ENCODE measurements around the gene SYDE1.

The SYDE1 gene

GRCh38 chr19:15099017-15099582, 8.1 kb upstream of the SYDE1 start:
- no peaks in the 10 kb centered on the region for H3K27me3 Mint-ChIP-seq
- peaks cover 11% of the 10 kb centered on the region in 2 donors for H3K9me3 Mint-ChIP-seq
- ATAC-seq (no peak), DNase-seq (no peak)
- H3K27ac Mint-ChIP-seq: no peak overlapping the region
- no peak overlapping the region for H3K4me3 Mint-ChIP-seq
- no peaks in the 10 kb centered on the region for H3K4me1 Mint-ChIP-seq

GRCh38 chr19:15101479-15102082, 5.6 kb upstream of the SYDE1 start:
- Mint-ChIP-seq H3K4me1 (peaks cover 2% of the 10 kb centered on the region), H3K27me3 (no peaks in the 10 kb centered on the region), H3K27ac (peak overlapping the region in 1 of 2 donors; percentile 30), H3K4me3 (no peak overlapping the region), H3K9me3 (peaks cover 21 to 30% of the 10 kb centered on the region in 2 donors)
- ATAC-seq (peak; percentile 85), DNase-seq (peak; percentile 55 to 62)

GRCh38 chr19:15104003-15104402, 3.2 kb upstream of the SYDE1 start:
- peaks cover 20% of the 10 kb centered on the region for H3K4me1 Mint-ChIP-seq

GRCh38 chr19:15104411-15104810, 2.8 kb upstream of the SYDE1 start:
- DNase-seq: no peak

More at GRCh38 chr19:15104003-15104402, 3.2 kb upstream of the SYDE1 start:
- Mint-ChIP-seq H3K9me3 (peaks cover 21 to 30% of the 10 kb centered on the region in 2 donors), H3K27ac (no peak overlapping the region), H3K27me3 (no peaks in the 10 kb centered on the region), H3K4me3 (no peak overlapping the region)
- ATAC-seq: no peak
- no peak for DNase-seq

GRCh38 chr19:15105044-15105443, 2.2 kb upstream of the SYDE1 start:
- no peak for ATAC-seq
- no peak overlapping the region for H3K4me3 Mint-ChIP-seq
- DNase-seq: no peak
- no peak overlapping the region for H3K27ac Mint-ChIP-seq
- no peaks in the 10 kb centered on the region for H3K27me3 Mint-ChIP-seq
- H3K9me3 Mint-ChIP-seq: peaks cover 21 to 30% of the 10 kb centered on the region in 2 donors
- peaks cover 20% of the 10 kb centered on the region for H3K4me1 Mint-ChIP-seq

More at GRCh38 chr19:15104411-15104810, 2.8 kb upstream of the SYDE1 start:
- H3K27ac Mint-ChIP-seq: no peak overlapping the region
- ATAC-seq: no peak
- H3K27me3 Mint-ChIP-seq: no peaks in the 10 kb centered on the region
- peaks cover 21 to 30% of the 10 kb centered on the region in 2 donors for H3K9me3 Mint-ChIP-seq
- no peak overlapping the region for H3K4me3 Mint-ChIP-seq
- H3K4me1 Mint-ChIP-seq: peaks cover 20% of the 10 kb centered on the region

- peaks cover 20% of the 10 kb centered on the region for H3K4me1 Mint-ChIP-seq
- H3K4me3 Mint-ChIP-seq: peak overlapping the region; percentile 68 to 73
- H3K27ac Mint-ChIP-seq: peak overlapping the region; percentile 2 to 86
- no peak for DNase-seq
- no peaks in the 10 kb centered on the region for H3K27me3 Mint-ChIP-seq
- H3K9me3 Mint-ChIP-seq: peaks cover 16 to 27% of the 10 kb centered on the region in 2 donors
- ATAC-seq: no peak
These were observed 1.1 kb downstream of the SYDE1 start for GRCh38 chr19:15108145-15108844.

GRCh38 chr19:15108845-15109767, 1.9 kb downstream of the SYDE1 start:
- Mint-ChIP-seq H3K9me3 (peaks cover 10 to 19% of the 10 kb centered on the region in 2 donors), H3K4me1 (peaks cover 20% of the 10 kb centered on the region), H3K27ac (peak overlapping the region in 1 of 2 donors; percentile 19), H3K4me3 (no peak overlapping the region), H3K27me3 (no peaks in the 10 kb centered on the region)
- ATAC-seq (no peak), DNase-seq (no peak)

GRCh38 chr19:15109768-15110417, 2.7 kb downstream of the SYDE1 start:
- Mint-ChIP-seq H3K27ac (peak overlapping the region in 1 of 2 donors; percentile 19), H3K9me3 (peaks cover 4 to 11% of the 10 kb centered on the region in 2 donors), H3K4me1 (peaks cover 20% of the 10 kb centered on the region), H3K27me3 (no peaks in the 10 kb centered on the region), H3K4me3 (no peak overlapping the region)
- no peak for DNase-seq
- ATAC-seq: peak; percentile 27

GRCh38 chr19:15110418-15110815, 3.2 kb downstream of the SYDE1 start:
- peaks cover 0 to 7% of the 10 kb centered on the region in 2 donors for H3K9me3 Mint-ChIP-seq
- no peak overlapping the region for H3K4me3 Mint-ChIP-seq
- no peak for ATAC-seq
- peak overlapping the region in 1 of 2 donors; percentile 35 for H3K27ac Mint-ChIP-seq
- peaks cover 20% of the 10 kb centered on the region for H3K4me1 Mint-ChIP-seq
- no peaks in the 10 kb centered on the region for H3K27me3 Mint-ChIP-seq
- no peak for DNase-seq

- Mint-ChIP-seq H3K9me3 (no peaks in the 10 kb centered on the region), H3K4me1 (peaks cover 15% of the 10 kb centered on the region), H3K27ac (no peak overlapping the region), H3K4me3 (no peak overlapping the region), H3K27me3 (no peaks in the 10 kb centered on the region)
- DNase-seq (no peak), ATAC-seq (no peak)
These were observed 4.6 kb downstream of the SYDE1 start for GRCh38 chr19:15111758-15112157.

- ATAC-seq (no peak), DNase-seq (no peak)
- peaks cover 13% of the 10 kb centered on the region for H3K4me1 Mint-ChIP-seq
- no peaks in the 10 kb centered on the region for H3K27me3 Mint-ChIP-seq
- no peaks in the 10 kb centered on the region for H3K9me3 Mint-ChIP-seq
- H3K27ac Mint-ChIP-seq: no peak overlapping the region
- no peak overlapping the region for H3K4me3 Mint-ChIP-seq
These were observed 5.2 kb downstream of the SYDE1 start for GRCh38 chr19:15112385-15112784.

GRCh38 chr19:15113245-15114152, 6.3 kb downstream of the SYDE1 start:
- DNase-seq (no peak), ATAC-seq (no peak)
- Mint-ChIP-seq H3K27me3 (no peaks in the 10 kb centered on the region), H3K9me3 (no peaks in the 10 kb centered on the region), H3K27ac (peak overlapping the region in 1 of 2 donors; percentile 63), H3K4me1 (peaks cover 4% of the 10 kb centered on the region), H3K4me3 (no peak overlapping the region)

- no peaks in the 10 kb centered on the region for H3K9me3 Mint-ChIP-seq
These were observed 6.9 kb downstream of the SYDE1 start for GRCh38 chr19:15114153-15114540.

GRCh38 chr19:15115080-15115479, 7.9 kb downstream of the SYDE1 start:
- H3K27me3 Mint-ChIP-seq: no peaks in the 10 kb centered on the region
- H3K9me3 Mint-ChIP-seq: no peaks in the 10 kb centered on the region
- H3K4me1 Mint-ChIP-seq: no peaks in the 10 kb centered on the region
- no peak overlapping the region for H3K4me3 Mint-ChIP-seq
- DNase-seq (no peak), ATAC-seq (no peak)
- H3K27ac Mint-ChIP-seq: no peak overlapping the region

More at GRCh38 chr19:15114153-15114540, 6.9 kb downstream of the SYDE1 start:
- H3K4me1 Mint-ChIP-seq: no peaks in the 10 kb centered on the region
- no peaks in the 10 kb centered on the region for H3K27me3 Mint-ChIP-seq
- DNase-seq (no peak), ATAC-seq (no peak)
- H3K27ac Mint-ChIP-seq: no peak overlapping the region
- no peak overlapping the region for H3K4me3 Mint-ChIP-seq

All from stimulated activated naive CD8-positive, alpha-beta T cell treated with anti-CD3 and anti-CD28 coated beads, Interleukin-15, amount 100 ng/mL, for 72 hours (primary cell).